CMK (cell line): ENCODE results near the gene PPM1J.

Source experiments
- DNase-seq: peaks from one replicate; pipeline ENCODE4 v3.0.0-alpha.2; 2010; ENCODE audit warnings: low read depth

The PPM1J gene

DNA sequence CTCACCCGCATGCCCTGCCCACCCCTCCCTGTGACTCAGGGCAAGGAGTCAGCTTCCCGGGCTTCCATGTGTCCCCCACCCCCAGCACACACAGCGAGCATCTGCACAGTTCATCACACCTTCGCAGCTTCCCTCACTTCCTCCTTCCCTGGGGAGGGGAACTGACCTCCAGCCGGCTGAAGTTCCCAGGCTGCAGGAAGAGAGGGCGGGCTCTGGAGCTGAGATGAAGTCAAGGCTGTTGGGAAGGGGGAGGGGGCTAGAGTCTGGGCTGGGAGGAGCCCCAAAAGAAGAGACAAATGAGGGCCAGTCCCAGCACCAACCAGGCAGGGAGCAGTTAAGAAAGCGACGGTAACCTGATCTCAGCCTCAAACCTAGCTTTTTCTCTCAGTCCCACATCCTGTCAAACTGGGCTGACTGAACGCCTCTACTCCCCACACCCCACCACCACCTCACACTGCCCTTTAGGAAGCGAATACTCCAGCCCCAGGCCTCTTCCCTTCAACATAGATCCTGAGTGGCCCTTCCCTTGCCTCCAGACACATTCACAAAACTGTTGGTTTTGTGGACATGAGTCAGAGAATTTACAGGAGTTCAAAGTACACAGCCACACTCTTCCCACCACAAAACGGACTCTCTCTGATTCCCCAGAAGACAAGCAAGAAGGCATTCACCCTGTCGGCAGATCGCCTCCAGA, 10.1 kb downstream of the PPM1J start:
- peak; percentile 94 for DNase-seq

DNA sequence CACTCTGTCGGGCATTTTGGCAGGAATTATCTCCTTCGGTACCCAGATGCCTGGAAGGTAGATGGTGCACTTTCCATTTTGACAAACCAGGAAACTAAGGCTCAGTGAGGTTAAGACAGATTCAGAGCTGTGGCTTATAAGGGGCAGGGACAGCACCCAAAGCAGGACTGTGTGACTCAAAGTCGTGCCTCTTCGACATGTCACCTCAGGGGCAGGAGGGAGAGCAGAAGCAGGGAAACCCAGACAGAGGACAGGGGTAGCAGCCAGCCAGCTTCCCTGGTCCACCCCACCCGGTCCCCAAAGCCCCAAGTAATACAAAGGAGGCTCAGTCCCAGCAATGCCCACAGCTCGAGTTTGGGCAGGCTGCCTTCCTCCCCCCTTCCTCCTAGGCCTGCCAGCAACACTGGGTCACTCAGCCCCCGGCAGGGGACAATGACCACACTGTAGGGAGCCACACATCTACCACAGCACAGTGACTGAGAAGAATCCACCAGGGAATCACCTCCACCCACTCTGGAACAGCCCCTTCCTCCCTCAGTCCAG, 10.7 kb downstream of the PPM1J start:
- no peak for DNase-seq

DNA sequence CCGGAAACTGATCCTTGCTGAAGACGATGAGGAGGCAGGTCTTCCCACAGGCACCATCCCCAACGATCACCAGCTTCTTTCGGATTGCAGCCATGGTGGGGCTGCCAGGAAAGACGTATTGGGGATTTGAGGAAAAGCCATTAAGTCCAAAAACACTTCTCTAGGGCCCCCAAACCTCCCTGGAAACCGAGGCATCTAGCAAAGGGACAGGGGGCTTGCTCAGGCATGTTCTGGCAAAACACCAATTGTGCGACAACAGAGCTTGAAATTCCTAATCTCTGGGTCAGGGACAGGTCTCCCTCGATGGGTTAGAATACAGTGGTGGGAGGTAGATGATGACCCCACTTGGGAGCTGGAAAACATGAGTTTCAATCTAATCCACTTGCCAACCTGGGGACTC, 11.4 kb downstream of the PPM1J start:
- DNase-seq = no peak

DNA sequence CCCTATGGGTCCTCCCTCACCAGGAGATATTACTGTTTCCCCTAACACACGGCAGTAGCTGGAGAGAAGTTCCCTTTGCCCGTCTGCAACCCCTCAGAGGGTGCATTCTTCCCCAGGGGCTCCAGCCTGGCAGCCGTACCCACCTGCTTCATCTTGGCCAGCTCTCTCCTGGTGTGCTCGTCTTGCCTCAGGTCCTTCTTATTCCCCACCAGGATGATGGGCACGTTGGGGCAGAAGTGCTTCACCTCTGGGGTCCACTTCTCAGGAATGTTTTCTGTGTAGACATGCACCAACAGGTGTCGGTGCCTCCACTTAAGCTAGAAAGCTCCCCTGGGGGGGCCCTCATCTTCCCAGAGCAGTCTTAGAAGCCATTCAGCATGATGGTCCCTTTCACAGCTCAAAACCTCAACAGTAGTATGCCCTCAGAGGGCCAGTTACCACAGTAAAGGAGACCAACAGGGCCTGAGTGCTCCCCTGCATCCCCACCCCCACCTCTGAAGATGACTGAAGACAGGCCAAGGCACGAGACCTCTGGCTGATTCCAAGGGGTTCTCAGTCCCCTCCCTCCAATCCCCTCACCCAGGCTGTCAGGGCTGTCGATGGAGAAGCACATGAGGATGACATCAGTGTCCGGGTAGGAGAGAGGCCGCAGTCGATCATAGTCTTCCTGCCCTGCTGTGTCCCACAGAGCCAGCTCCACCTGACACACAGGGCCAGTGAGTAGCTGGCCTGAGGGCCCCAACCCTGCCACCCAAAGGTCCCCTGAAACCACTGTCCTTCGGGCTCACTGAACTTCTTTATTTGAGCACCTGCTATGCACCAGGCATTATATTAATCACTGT, 12.5 kb downstream of the PPM1J start:
- no peak for DNase-seq

DNA sequence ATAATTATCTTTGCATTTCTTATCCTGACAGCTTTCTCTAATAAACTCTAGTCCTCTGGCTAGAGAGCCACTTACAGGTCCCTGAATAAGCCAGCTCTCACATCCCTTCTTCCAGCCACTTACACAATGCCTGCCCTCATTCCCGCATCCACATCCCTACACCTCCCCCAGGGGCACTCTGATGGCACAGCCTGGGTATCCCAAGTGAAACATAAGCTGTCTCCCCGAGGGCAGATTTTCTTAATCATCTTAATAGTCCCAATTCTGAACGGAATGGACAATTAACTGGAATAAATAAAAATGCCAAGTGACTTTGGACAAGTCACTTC, 13.1 kb downstream of the PPM1J start:
- DNase-seq = no peak

DNA sequence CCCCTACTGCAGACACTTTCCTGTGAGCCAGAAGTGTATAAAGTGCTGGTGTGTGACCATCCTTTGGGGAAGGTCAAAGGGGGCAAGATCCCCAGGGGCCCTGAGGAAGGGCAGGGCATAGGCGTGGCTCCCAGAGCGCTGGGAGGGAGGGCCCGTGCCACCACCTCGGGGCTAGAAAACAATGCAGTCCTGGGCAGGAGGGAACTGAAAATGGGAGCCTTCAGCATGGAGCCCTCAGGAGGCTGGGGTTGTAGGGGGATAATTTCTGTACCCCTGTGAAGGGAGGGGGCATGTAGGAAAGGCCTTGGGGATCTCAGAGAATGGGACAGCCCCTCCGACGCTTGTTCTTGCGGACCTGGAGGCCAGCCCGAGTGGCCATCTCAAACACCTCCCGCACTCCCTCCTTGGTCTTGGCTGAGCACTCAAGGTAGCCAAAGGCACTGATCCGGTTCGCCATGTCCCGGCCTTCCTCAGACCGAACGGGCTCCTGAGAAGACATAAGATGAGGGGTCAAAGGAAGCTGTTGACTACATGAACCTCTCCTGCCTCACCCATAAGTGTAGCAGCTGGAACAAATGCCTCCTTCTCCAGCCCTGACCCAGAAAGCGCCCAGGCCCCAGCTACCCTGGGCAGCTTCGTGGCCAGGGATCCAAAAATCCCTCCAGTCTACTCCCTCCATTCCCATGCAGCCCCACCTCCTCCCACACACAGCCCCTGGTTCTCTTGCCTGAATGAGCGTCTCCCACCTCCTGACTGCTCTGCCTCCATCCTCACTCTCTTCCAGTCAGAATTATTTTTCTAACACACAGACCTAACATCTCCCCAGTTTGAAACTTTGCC, 13.7 kb downstream of the PPM1J start:
- DNase-seq = no peak

DNA sequence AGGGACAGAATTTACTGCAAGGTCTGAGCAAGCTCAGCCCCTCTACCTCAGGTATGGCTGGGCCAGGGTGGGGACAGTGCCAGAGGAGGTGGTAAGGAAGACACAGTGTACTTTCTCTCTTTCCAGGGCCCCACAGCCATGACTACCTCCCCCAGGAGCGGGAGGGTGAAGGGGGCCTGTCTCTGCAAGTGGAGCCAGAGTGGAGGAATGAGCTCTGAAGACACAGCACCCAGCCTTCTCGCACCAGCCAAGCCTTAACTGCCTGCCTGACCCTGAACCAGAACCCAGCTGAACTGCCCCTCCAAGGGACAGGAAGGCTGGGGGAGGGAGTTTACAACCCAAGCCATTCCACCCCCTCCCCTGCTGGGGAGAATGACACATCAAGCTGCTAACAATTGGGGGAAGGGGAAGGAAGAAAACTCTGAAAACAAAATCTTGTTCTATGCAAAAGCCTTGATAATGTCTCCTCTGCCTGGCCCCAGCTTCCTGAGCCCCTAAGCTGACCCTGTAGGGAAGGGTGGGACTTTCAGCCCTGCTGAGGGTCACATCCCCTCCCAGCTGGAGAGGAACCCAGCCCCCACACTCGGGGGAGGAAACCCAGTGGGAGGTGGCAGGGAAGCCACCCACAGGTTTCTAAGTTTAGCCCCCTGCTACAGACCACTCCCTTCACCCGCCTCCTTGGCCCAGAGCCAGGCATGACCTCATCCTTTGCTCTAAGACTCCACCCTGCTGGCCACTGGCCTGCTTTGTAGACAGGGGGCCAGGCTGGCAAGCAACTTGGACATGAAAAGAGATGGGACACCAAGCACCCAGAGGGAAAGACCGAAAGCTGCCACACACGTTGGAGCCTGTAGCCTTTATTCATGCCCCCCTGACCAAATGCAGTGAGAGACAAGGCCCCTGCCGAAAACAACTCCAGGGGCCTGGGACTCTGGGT, 14.6 kb downstream of the PPM1J start:
- peak; percentile 99 for DNase-seq

DNA sequence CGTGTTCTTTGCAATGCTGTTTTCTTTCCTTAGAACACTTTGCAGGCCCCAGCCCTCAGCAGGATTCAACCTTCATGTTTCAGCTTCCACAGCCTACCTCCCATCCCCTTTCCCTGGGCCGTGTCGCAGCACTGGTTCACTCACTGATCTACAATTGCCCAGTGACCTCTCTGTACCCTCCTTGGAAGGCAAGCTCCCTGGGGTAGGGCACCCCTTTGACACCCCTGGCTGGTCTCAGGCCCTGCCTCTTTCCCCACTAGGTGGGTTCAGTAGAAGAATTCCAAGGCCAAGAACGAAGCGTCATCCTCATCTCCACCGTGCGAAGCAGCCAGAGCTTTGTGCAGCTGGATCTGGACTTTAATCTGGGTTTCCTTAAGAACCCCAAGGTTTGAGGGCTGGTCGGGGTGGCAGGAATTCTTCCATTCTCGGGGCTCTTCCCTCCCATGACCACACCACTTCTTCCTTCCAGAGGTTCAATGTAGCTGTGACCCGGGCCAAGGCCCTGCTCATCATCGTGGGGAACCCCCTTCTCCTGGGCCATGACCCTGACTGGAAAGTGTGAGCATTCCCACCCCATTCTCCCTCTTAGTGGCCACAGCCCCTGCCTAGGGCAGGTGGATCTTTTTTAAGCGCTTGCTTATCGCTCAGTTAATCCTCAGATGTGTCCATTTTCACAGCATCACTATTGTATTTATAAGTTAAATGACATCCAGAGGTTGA, 15.5 kb downstream of the PPM1J start:
- DNase-seq = no peak

DNA sequence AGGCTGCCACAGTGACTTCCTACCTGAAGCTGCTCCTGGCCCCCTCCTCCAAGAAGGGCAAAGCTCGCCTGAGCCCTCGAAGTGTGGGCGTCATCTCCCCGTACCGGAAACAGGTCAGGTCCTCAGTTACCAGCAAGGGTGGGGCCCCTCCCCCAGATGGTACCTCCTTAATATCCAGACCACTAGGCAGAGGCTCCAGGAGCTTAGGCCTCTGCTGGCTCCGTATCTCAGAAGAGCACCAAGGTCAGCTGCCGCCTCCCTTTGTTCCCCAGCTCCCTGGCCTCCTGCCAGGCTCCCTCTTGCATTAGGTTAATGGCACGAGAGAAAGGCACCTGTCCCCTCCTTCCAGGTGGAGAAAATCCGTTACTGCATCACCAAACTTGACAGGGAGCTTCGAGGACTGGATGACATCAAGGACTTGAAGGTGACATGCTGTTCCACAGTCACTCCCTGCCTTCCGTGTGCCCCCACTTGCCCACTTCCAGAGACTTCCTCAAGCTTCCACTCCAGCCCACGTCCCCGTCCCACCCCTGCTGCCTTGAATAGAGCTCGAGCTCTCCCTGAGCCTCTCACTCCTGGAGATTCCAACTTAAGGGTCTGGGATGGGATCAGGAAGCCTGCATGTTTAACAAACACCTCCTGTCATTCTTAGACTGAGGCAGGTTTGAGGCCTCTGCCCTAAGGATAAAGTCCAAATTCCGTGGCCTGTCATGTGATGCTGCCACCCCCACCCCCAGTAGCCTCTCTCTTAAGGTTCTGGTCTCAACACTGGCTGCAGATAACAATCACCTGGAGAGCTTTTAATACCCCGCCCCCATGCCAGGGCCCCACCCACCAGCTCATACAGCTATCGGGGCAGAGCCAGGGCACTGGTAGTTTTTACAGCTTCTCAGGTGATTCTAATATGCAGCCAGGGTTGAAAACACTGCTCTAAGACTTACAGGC, 16.5 kb downstream of the PPM1J start:
- DNase-seq = no peak

DNA sequence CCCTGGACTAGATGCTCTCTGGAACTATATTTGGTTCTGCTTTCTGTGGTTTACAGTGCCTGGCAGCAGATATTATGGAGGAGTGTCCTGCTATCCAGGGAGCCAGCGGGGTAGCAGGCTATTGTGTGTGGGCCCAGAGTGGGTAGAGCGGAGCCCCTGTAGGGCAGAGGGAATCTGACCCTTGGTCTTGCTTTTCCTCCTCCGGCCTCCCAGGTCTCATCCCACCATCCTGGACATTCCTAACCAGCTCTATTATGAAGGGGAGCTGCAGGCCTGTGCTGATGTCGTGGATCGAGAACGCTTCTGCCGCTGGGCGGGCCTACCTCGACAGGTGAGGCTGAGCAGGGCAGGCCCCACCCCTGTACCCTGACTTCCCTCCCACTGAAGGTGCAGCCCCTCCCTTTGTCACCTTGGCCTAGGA, 17.3 kb downstream of the PPM1J start:
- DNase-seq = no peak

DNA sequence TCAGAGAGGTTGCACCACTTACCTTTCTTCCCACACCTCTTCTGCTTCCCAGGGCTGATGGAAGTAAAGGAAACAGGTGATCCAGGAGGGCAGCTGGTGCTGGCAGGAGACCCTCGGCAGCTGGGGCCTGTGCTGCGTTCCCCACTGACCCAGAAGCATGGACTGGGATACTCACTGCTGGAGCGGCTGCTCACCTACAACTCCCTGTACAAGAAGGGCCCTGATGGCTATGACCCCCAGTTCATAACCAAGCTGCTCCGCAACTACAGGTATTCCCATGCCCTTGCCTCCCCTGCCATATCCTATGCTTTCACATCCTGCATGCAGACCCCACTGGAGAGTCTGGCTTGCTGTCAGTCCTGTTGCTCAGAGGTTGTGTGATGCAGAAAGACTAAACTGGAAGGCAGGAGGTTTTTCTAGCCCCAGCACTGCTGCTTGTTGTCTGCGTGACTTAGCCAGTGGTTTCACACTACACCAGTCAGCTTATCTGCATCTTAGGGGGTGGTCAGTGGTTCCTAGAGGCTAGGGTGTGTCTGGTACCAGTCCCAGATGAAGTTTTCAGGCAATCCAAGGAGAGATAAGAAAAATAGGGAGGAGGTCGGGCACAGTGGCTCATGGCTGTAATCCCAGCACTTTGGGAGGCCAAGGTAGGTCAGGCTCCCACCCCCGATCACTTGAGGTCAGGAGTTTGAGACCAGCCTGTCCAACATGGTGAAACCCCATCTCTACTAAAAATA, 18.4 kb downstream of the PPM1J start:
- DNase-seq = no peak

DNA sequence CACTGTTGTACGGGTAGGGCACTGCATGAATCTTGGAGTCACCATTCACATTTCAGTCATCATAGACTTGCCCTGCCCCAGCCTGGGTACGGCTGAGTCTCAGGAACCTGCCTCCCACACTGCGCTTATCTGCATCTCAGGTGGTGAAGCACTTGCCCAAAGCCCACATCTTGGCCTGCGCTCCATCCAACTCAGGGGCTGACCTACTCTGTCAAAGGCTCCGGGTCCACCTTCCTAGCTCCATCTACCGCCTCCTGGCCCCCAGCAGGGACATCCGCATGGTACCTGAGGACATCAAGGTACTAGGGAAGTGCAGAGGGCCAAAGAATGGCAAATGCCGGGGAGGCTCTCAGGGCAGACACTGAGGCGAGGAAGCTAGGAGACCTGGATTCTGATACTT, 19.9 kb downstream of the PPM1J start:
- no peak for DNase-seq

DNA sequence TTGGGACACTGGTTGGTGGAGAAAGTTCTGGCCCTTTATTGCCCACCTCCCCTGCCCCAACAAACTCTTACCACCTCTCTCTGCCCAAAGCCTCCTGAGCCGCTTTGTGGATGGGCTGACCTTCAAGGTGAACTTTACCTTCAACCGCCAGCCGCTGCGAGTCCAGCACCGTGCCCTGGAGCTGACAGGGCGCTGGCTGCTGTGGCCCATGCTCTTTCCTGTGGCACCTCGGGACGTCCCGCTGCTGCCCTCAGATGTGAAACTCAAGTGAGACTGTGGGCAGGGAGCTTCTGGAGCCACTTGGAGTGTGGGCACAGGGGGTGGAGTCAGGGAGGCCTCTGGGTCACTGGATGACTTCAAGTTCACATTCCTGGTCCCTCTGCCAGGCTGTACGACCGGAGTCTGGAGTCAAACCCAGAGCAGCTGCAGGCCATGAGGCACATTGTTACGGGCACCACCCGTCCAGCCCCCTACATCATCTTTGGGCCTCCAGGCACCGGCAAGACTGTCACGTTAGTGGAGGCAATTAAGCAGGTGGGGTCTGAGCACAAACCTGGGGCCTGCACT, 20.7 kb downstream of the PPM1J start:
- DNase-seq = no peak

DNA sequence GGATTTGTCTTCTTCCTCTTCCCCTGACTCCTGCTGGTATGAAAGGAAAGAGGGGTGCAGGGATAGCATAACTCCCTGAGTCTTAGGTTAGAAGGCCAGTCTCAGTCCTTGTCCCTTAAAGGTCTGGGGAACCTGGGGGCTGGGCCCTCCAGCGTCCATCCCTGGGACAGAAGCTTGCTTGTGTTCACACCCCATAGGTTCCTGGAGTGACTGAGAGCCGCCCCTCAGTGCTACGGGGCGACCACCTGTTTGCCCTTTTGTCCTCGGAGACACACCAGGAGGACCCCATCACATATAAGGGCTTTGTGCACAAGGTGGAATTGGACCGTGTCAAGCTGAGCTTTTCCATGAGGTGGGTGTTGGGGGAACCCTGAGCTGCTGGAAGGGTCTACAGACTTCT, 21.3 kb downstream of the PPM1J start:
- DNase-seq = no peak

DNA sequence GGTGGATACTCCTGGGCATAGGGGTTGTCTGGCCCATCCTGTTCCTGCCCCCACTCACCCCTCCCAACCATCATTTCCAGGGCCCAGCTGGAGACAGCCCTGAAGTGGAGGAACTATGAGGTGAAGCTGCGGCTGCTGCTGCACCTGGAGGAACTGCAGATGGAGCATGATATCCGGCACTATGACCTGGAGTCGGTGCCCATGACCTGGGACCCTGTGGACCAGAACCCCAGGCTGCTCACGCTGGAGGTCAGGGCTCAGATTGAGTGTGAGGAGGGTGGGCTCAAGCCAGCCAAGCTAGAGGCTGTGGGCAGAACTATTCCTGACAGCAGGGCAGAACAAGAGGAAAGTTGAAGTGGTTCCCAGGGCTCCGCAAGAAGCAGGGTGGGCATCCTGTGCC, 22.5 kb downstream of the PPM1J start:
- DNase-seq = no peak

DNA sequence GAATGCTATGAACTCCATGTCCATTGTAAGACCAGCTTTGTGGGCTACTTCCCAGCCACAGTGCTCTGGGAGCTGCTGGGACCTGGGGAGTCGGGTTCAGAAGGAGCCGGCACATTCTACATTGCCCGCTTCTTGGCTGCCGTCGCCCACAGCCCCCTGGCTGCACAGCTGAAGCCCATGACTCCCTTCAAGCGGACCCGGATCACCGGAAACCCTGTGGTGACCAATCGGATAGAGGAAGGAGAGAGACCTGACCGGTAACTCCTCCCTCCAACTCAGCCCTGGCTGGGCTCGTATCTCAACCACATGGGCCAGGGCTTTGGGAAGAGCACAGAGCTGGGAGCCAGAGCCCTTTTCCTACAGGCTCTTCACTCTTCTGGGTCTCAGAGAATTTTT, 25.3 kb downstream of the PPM1J start:
- no peak for DNase-seq

DNA sequence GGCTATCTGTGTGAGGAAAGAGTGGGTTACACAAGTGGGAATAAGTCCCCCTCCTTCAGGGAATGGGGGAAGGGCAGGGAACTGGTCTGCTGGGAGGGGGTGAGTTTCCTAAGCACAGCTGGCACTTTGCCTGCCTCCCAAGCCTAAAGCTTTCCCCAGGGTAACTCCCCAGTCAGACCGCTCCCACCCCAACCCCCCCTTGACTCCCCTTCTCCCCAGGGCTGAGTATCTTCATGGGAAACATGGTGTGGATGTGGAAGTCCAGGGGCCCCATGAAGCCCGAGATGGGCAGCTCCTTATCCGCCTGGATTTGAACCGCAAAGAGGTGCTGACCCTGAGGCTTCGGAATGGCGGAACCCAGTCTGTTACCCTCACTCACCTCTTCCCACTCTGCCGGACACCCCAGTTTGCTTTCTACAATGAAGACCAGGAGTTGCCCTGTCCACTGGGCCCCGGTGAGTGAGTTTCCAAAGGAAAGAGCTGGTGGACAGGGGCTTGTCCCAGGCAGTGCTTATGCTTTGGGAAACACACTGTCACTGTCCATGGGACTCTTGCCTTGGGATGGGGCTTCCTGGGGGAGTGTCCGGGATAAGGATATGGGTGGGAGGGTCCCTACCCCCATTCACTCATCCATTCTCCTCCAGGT, 25.8 kb downstream of the PPM1J start:
- DNase-seq = no peak

DNA sequence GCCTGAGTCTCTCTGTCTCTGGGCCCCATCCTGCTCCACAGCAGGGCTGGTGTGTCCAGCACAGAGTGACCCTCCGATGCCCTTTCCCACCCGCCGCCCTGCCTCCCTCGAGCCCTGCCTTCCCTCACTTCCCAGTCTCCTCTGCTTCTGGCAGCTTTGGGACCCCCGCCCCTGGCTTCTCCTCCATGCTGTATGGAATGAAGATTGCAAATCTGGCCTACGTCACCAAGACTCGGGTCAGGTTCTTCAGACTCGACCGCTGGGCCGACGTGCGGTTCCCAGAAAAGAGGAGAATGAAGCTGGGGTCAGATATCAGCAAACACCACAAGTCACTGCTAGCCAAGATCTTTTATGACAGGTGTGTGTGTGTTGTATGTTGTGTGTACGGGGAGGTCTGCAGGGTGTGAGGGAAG, 26.3 kb downstream of the PPM1J start:
- no peak for DNase-seq
